K562 (cell line): Measurements from ENCODE around the gene RNF123. TPM values are rescaled to one million over a fixed set of nuclear protein-coding genes. Genes with fewer than 3 reads are reported as not detected.

Experiments
- ATAC-seq: fragments of 200-7000 bp; cut with Tn5 transposase; 3 replicates; pipeline ENCODE4 v1.9.1; 2020; ENCODE audit warnings: moderate library complexity
- BruUV-seq: library from RNA; stranded (reverse); fragments of 400-500 nt; replicated peaks from 2 replicates; lab custom pipeline; 2021; lab: Mats Ljungman, UMichigan
- CTCF ChIA-PET: fragments of 300-600 bp; formaldehyde crosslinking; extraction: SDS; loops from one replicate; lab custom pipeline; 2021; ENCODE audit warnings: low intra/inter-chr PET ratio; lab: Yijun Ruan, JAX
- POLR2A ChIA-PET: fragments of 300-600, 350-650 bp; sonication (Branson Sonifier 250); formaldehyde crosslinking; extraction: SDS; loops from one replicate; lab custom pipeline; 2021; ENCODE audit warnings: antibody characterized with exemption, inconsistent platforms; lab: Yijun Ruan, JAX
- DNase-seq, 4 experiments: peaks; one replicate each; pipeline versions ENCODE4 v3.0.0 to v3.0.0-alpha.2; 2011 to 2018; ENCODE audit warnings: low spot score in 3 of 4, mixed read lengths in 3 of 4; ENCODE audit errors: extremely low read depth in 1 of 4
- FAIRE-seq: peaks from 2 replicates; lab custom pipeline; 2011; peaks lifted over from hg19 to GRCh38; lab: Jason Lieb, UNC
- H2AFZ ChIP-seq: 2 replicates; pipeline ENCODE4 v1.6.0; 2011; ENCODE audit warnings: low read depth, low read length, control low read depth, inconsistent platforms
- H3K27ac ChIP-seq: fragments of 200-600 bp; 3 replicates; pipeline ENCODE4 v1.8.0; 2011; ENCODE audit warnings: low read depth, mild to moderate bottlenecking, control low read depth, inconsistent platforms, low read length, moderate library complexity, mixed read lengths; ENCODE audit errors: extremely low read depth
- H3K27me3 ChIP-seq, 2 experiments: fragments of 300-600 bp in 1 of 2; 2 replicates in 1 of 2; 3 replicates in 1 of 2; pipeline versions ENCODE4 v1.6.0 to v1.8.0; 2011; ENCODE audit warnings: inconsistent platforms in 2 of 2, low read length in 2 of 2, mild to moderate bottlenecking in 1 of 2, mixed read lengths in 1 of 2, moderate library complexity in 1 of 2; ENCODE audit not compliant: control insufficient read depth in 2 of 2, insufficient read depth in 2 of 2
- H3K36me3 ChIP-seq: fragments of 300-600 bp; 3 replicates; pipeline ENCODE4 v1.8.0; 2011; ENCODE audit warnings: mild to moderate bottlenecking, low read length, inconsistent platforms; ENCODE audit not compliant: control insufficient read depth, insufficient read depth
- H3K4me1 ChIP-seq, 2 experiments: fragments of 200-600 bp in 1 of 2; replicated peaks in 1 of 2; 2 replicates in 1 of 2; 3 replicates in 1 of 2; pipeline versions ENCODE4 v1.5.1 to v1.8.0; 2011; ENCODE audit warnings: inconsistent platforms in 2 of 2, low read length in 2 of 2, mild to moderate bottlenecking in 1 of 2, mixed read lengths in 1 of 2, moderate library complexity in 1 of 2; ENCODE audit not compliant: control insufficient read depth in 2 of 2, insufficient read depth in 2 of 2
- H3K4me2 ChIP-seq: 2 replicates; pipeline ENCODE4 v1.6.1; 2011; ENCODE audit warnings: low read length, control low read depth, inconsistent platforms, mixed read lengths; ENCODE audit not compliant: insufficient read depth
- H3K4me3 ChIP-seq: fragments of 200-600 bp; sonication (generic), shearing (Covaris generic); 2 replicates; pipeline ENCODE4 v1.5.1; 2016; ENCODE audit warnings: control low read depth, inconsistent platforms
- H3K79me2 ChIP-seq: fragments of 200-600 bp; 3 replicates; pipeline ENCODE4 v1.8.0; 2011; ENCODE audit warnings: low read length, inconsistent platforms; ENCODE audit not compliant: control insufficient read depth, insufficient read depth
- H3K9ac ChIP-seq, 2 experiments: 2 replicates each; pipeline versions ENCODE4 v1.6.0 to v1.6.1; 2011; ENCODE audit warnings: low read depth in 2 of 2, low read length in 2 of 2, control low read depth in 1 of 2, inconsistent platforms in 1 of 2, mild to moderate bottlenecking in 1 of 2, mixed read lengths in 1 of 2; ENCODE audit not compliant: insufficient read depth in 1 of 2
- H3K9me1 ChIP-seq: one replicate; pipeline ENCODE4 v1.6.0; 2011; ENCODE audit warnings: inconsistent platforms, mild to moderate bottlenecking, low read length, moderate library complexity; ENCODE audit not compliant: control insufficient read depth, insufficient read depth
- H3K9me3 ChIP-seq: replicated peaks from 2 replicates; pipeline ENCODE4 v1.5.1; 2011; ENCODE audit warnings: low read depth, low read length, inconsistent platforms; ENCODE audit not compliant: control insufficient read depth, insufficient read depth
- H4K20me1 ChIP-seq: replicated peaks from 2 replicates; pipeline ENCODE4 v1.6.1; 2011; ENCODE audit warnings: low read length, inconsistent platforms, mixed read lengths; ENCODE audit not compliant: control insufficient read depth, insufficient read depth
- CBX1 ChIP-seq: sonication (generic); IDR thresholded peaks from 2 replicates; pipeline ENCODE4 v1.6.1; 2016; ENCODE audit warnings: antibody characterized with exemption, low read depth, mild to moderate bottlenecking
- CTBP1 ChIP-seq: fragments of 450-650 bp; IDR thresholded peaks from 2 replicates; pipeline ENCODE4 v1.6.1; 2016; ENCODE audit warnings: borderline replicate concordance
- GATA2 ChIP-seq: sonication (generic); formaldehyde crosslinking; IDR thresholded peaks from 2 replicates; pipeline ENCODE4 v1.4.0; 2020; ENCODE audit warnings: mild to moderate bottlenecking, missing genetic modification reagents
- RFX5 ChIP-seq: IDR thresholded peaks from 2 replicates; pipeline ENCODE4 v1.6.1; 2011; ENCODE audit warnings: low read depth, mild to moderate bottlenecking, improper control_type of control experiment, low read length
- RNF2 ChIP-seq: sonication (generic); IDR thresholded peaks from 2 replicates; pipeline ENCODE4 v1.6.1; 2016
- SMARCA4 ChIP-seq: fragments of 450-650 bp; IDR thresholded peaks from 2 replicates; pipeline ENCODE4 v1.6.1; 2016
- ZBTB43 ChIP-seq: sonication (generic); formaldehyde crosslinking; IDR thresholded peaks from 2 replicates; pipeline ENCODE4 v1.8.0; 2023; ENCODE audit warnings: mild to moderate bottlenecking, missing genetic modification reagents
- ZNF407 ChIP-seq: fragments of 450-650 bp; IDR thresholded peaks from 2 replicates; pipeline ENCODE4 v1.6.1; 2016; ENCODE audit warnings: low read depth
- ZNF436 ChIP-seq: fragments of 250-450, 450-650 bp; sonication (Bioruptor Pico); formaldehyde crosslinking; IDR thresholded peaks from 2 replicates; pipeline ENCODE4 v1.7.0; 2020; ENCODE audit warnings: mild to moderate bottlenecking
- ZNF444 ChIP-seq: fragments of 250-450 bp; sonication (Bioruptor Pico); IDR thresholded peaks from 2 replicates; pipeline ENCODE4 v1.4.0; 2020; ENCODE audit warnings: mild to moderate bottlenecking, moderate library complexity
- ZNF449 ChIP-seq: fragments of 250-450 bp; sonication (Bioruptor Pico); IDR thresholded peaks from 2 replicates; pipeline ENCODE4 v1.8.0; 2022; ENCODE audit warnings: moderate library complexity, mild to moderate bottlenecking, inconsistent platforms
- ZNF584 ChIP-seq: fragments of 200-800 bp; sonication (Bioruptor generic); IDR thresholded peaks from 2 replicates; pipeline ENCODE4 v1.6.1; 2016; ENCODE audit warnings: low read depth, mild to moderate bottlenecking, missing genetic modification characterization, missing compliant biosample characterization
- WGBS: fragments of 100-300 bp; shearing (Covaris generic); methylation state at CpG from one replicate; pipeline ENCODE4 v1.1.6; 2016; ENCODE audit warnings: low coverage, mixed read lengths; ENCODE audit not compliant: insufficient coverage; ENCODE audit errors: missing lambda C conversion rate; 5-methylcytosine and 5-hydroxymethylcytosine counted together
- in situ Hi-C: fragments of 300-500 bp; cut with MboI; formaldehyde crosslinking; loops from 4 replicates; pipeline ENCODE4 v1.15.0; 2018; ENCODE audit warnings: inconsistent platforms, mixed read lengths
- intact Hi-C: fragments of 100-400 bp; cut with micrococcal nuclease; formaldehyde crosslinking; loops from 2 replicates; pipeline ENCODE4 v1.14.2; 2022
- polyA plus RNA-seq, 8 experiments: library from polyadenylated mRNA; depleted of rRNA in 4 of 8; stranded (reverse) in 5 of 8; unstranded in 3 of 8; fragments of >200 nt; fragmentation: Nextera tagmentation in 2 of 8; fragmentation: Illumina TruSeq in 1 of 8; extraction: Ambion mirVana in 2 of 8; extraction: Trizol in 1 of 8; gene quantifications; 2 replicates each; pipeline versions ENCODE4 v1.2.1 to v1.2.3, GENCODE V29; 2011 to 2014; ENCODE audit warnings: inconsistent platforms in 1 of 8, missing spikeins in 1 of 8
- total RNA-seq, 7 experiments: library from RNA; depleted of rRNA in 6 of 7; stranded (reverse); fragments of >200 nt in 6 of 7; fragmentation: Illumina TruSeq in 2 of 7; extraction: Trizol in 2 of 7; gene quantifications; 2 replicates each; pipeline versions ENCODE4 v1.2.1 to v1.2.3, GENCODE V29; 2011 to 2021; ENCODE audit warnings: low replicate concordance in 1 of 7

The RNF123 gene
- total and polyA plus RNA-seq, 9 of the 15 experiments (the other 6 are each of a cell fraction or from before 2014, with no cell fraction given) = 8.7 to 53.1 (median 17.5) TPM

GRCh38 chr3:49641921-49642707, 47.2 kb upstream of the RNF123 start:
- WGBS = 76% methylated on average over 13 of the region's 14 CpGs
- H3K9ac ChIP-seq = no peak overlapping the region
- no peaks in the 10 kb centered on the region for H3K79me2 ChIP-seq
- POLR2A ChIA-PET = no interaction called here
- intact Hi-C loops = no loop called here
- H3K27ac ChIP-seq = no peak overlapping the region
- no peaks in the 10 kb centered on the region for H3K36me3 ChIP-seq
- no peaks in the 10 kb centered on the region for H4K20me1 ChIP-seq
- peaks cover 13 to 18% of the 10 kb centered on the region in 2 experiments; a peak in 3 of 5 replicates for H3K4me1 ChIP-seq
- ATAC-seq (no peak), DNase-seq (no peak), FAIRE-seq (no peak)
- H3K9me1 ChIP-seq = no peaks in the 10 kb centered on the region
- no TSS peak for BruUV-seq
- in situ Hi-C loops = no loop called here
- no peak overlapping the region for H3K4me2 ChIP-seq
- no peaks in the 10 kb centered on the region for H3K9me3 ChIP-seq
- no peaks in the 10 kb centered on the region for H3K27me3 ChIP-seq
- H3K4me3 ChIP-seq = no peak overlapping the region
- H2AFZ ChIP-seq = no peak overlapping the region
- CTCF ChIA-PET = no interaction called here
- TF ChIP-seq CBX1 (no peak), ZNF407 (no peak), ZNF449 (no peak), RFX5 (no peak), SMARCA4 (no peak), ZNF584 (CRISPR knock-in tag) (no peak), ZBTB43 (CRISPR knock-in tag) (no peak), GATA2 (CRISPR knock-in tag) (no peak), ZNF444 (CRISPR knock-in tag) (no peak), RNF2 (no peak), CTBP1 (no peak), ZNF436 (CRISPR knock-in tag) (no peak)
